HAP-1 (cell line): Measurements from ENCODE around the gene PDLIM3.
"Not testable (repeated sequence)": the region's sequence is repeated elsewhere in the genome, so short reads cannot be mapped to it uniquely, and the experiment has no call there.

Experiments
- DNase-seq, 2 experiments: peaks; one replicate each; pipeline ENCODE4 v3.0.0-alpha.2; 2016 to 2020; ENCODE audit warnings: low spot score in 2 of 2
- H3K27me3 ChIP-seq: fragments of 250-450 bp; sonication (Bioruptor Pico); 2 replicates; pipeline ENCODE4 v1.5.1; 2020; ENCODE audit warnings: low read depth, mild to moderate bottlenecking, moderate library complexity
- H3K36me3 ChIP-seq: fragments of 250-450 bp; sonication (Bioruptor Pico); replicated peaks from 2 replicates; pipeline ENCODE4 v1.5.1; 2020; ENCODE audit warnings: mild to moderate bottlenecking
- H3K4me1 ChIP-seq: fragments of 250-450 bp; sonication (Bioruptor Pico); 2 replicates; pipeline ENCODE4 v1.5.1; 2020; ENCODE audit warnings: mild to moderate bottlenecking
- H3K4me3 ChIP-seq: fragments of 250-450 bp; sonication (Bioruptor Pico); 2 replicates; pipeline ENCODE4 v1.5.1; 2020; ENCODE audit warnings: mild to moderate bottlenecking, moderate library complexity
- H3K9me3 ChIP-seq: fragments of 250-450 bp; sonication (Bioruptor Pico); 2 replicates; pipeline ENCODE4 v1.5.1; 2020; ENCODE audit warnings: mild to moderate bottlenecking, moderate library complexity
- in situ Hi-C: fragments of 300-500 bp; cut with MboI; formaldehyde crosslinking; loops from 3 replicates; pipeline ENCODE4 v1.14.3; 2020; ENCODE audit warnings: low sequenced_read_pairs, inconsistent platforms, mixed read lengths

Gene PDLIM3

DNA sequence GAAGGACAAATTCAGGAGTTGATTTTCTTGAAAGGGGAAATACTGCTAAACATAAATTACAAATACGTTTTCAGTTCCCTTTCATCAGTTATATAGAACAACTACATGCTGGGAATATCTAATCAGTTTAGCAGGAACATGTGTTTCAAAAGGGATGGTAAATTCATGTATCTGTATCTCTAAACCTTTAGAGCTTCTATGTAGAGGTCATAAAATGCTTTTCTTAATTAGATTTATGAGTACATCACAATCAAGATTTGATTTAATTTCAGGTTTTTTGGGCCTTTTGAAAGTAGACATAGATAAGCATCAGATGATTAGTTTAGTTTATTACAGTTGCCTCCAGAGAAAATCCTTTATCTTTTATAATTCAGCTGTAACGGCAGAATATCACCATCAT lies 12.9 kb downstream of the PDLIM3 start:
- H3K4me1 ChIP-seq: no peaks in the 10 kb centered on the region; the same call in none of the 2 replicates
- no peaks in the 10 kb centered on the region for H3K27me3 ChIP-seq
- in situ Hi-C loops: no loop called here
- H3K36me3 ChIP-seq: no peaks in the 10 kb centered on the region
- no peak overlapping the region for H3K4me3 ChIP-seq
- no peak for DNase-seq
- no peaks in the 10 kb centered on the region; the same call in 1 of the 2 replicates for H3K9me3 ChIP-seq

DNA sequence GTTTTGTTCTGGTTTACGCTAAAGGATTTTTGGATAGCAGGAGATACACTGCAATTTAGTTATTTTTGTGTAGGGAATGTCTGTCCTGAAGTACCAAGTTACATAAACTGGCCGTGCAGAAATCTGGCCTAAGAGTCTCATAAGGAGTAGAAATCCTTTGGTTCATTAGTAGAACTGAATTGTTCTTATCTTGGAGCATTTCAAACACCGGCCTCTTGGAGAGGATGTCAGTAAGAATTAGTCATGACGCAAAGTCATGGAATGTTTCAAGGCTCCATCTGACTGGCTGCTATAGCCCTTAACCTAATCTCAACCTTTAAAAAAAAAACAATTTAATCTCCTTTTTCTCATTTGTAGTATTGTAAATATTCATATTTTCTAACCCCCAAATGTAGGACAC lies 15.2 kb downstream of the PDLIM3 start:
- Histone ChIP-seq H3K36me3 (no peaks in the 10 kb centered on the region), H3K4me3 (no peak overlapping the region), H3K9me3 (no peaks in the 10 kb centered on the region), H3K27me3 (no peaks in the 10 kb centered on the region), H3K4me1 (no peaks in the 10 kb centered on the region; the same call in none of the 2 replicates)
- in situ Hi-C loops: no loop called here
- DNase-seq: no peak

DNA sequence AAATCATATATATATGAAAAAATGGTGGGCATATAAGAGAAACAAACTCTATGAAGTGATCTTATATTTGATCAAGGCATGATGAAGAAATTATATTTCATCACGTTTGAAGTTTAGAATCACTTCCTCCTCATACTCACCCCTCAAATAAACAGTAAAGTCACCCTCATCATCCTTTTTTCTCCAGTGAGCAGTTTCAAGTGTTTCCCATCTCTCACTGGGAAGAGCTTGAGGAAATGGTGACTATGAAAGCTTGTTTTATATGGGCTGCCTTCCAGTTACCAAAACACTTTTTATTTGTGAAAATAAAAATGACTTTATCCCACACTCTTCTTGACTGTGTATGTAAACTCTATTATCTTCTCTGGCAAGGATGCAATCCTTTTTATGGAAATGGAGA lies 16.8 kb downstream of the PDLIM3 start:
- no peak for DNase-seq
- in situ Hi-C loops: no loop called here
- Histone ChIP-seq H3K27me3 (no peaks in the 10 kb centered on the region), H3K4me3 (no peak overlapping the region), H3K9me3 (no peaks in the 10 kb centered on the region), H3K36me3 (no peaks in the 10 kb centered on the region), H3K4me1 (no peaks in the 10 kb centered on the region; the same call in none of the 2 replicates)

DNA sequence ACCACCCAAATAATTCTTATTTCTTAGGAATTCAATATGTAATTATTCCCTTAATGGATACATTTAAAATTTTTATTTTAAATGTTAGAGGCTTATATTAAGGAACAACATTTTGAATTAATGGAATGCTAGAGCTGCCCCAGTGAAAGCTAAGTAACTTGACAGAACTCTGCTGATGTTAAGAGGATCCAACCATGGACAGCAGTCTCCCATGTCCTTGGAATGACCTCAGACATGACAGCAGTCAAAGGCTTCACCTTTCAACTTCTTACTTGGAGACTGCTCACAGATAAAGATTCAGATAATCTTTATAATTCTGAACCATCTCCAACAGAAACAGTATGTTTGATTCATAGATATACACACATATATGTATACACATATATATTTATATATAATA lies 17.2 kb downstream of the PDLIM3 start:
- no peaks in the 10 kb centered on the region; the same call in none of the 2 replicates for H3K4me1 ChIP-seq
- H3K36me3 ChIP-seq: no peaks in the 10 kb centered on the region
- H3K4me3 ChIP-seq: no peak overlapping the region
- DNase-seq: no peak
- no peaks in the 10 kb centered on the region for H3K9me3 ChIP-seq
- in situ Hi-C loops: no loop called here
- H3K27me3 ChIP-seq: no peaks in the 10 kb centered on the region

DNA sequence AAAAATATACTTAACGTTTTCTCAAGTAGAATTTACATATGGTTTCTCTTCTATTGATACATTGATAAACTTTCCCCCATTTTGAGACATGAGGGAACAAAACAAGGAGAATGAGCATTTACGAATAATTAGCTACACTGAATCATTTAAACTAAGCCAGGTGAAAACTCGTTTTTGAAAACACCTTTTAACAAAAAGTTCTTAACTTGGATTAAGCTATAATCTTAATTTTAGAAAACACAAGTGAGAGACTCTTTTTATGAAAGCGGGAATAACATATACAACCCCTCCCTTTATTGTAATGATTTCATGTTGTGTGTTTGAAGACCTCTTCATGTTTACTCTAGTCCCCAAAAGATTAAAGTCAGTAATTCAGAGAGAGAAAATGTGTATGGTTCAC lies 20.1 kb downstream of the PDLIM3 start:
- Histone ChIP-seq H3K27me3 (no peaks in the 10 kb centered on the region), H3K9me3 (no peaks in the 10 kb centered on the region), H3K4me3 (no peak overlapping the region), H3K36me3 (no peaks in the 10 kb centered on the region), H3K4me1 (no peaks in the 10 kb centered on the region; the same call in none of the 2 replicates)
- in situ Hi-C loops: no loop called here
- no peak for DNase-seq

DNA sequence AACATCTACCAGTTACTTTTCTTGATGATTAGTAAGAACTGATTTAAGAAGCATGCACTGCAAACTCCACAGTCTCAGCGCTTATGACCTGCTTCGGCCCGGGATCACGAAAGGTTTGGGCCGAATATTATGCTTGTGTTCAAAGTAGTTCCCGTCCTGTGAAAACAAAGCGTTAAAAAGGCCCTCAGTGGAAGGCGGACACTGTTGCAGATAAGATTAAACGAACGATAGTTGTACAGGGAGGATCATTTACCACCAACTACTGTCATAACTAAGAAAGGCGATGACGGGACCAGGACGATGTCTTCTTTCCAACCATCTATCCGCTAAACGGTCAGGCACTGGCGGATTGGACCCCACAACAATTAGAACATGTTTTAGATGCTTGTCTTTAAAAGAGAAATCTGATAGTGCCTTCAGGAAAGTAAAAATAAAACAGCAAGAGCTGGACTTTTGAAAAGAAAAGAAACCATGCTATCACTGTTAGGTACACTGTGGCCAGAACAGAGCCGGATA lies 21.1 kb downstream of the PDLIM3 start:
- Histone ChIP-seq H3K4me1 (no peaks in the 10 kb centered on the region; the same call in none of the 2 replicates), H3K9me3 (no peaks in the 10 kb centered on the region), H3K4me3 (no peak overlapping the region), H3K36me3 (no peaks in the 10 kb centered on the region), H3K27me3 (no peaks in the 10 kb centered on the region)
- DNase-seq: no peak
- in situ Hi-C loops: no loop called here

DNA sequence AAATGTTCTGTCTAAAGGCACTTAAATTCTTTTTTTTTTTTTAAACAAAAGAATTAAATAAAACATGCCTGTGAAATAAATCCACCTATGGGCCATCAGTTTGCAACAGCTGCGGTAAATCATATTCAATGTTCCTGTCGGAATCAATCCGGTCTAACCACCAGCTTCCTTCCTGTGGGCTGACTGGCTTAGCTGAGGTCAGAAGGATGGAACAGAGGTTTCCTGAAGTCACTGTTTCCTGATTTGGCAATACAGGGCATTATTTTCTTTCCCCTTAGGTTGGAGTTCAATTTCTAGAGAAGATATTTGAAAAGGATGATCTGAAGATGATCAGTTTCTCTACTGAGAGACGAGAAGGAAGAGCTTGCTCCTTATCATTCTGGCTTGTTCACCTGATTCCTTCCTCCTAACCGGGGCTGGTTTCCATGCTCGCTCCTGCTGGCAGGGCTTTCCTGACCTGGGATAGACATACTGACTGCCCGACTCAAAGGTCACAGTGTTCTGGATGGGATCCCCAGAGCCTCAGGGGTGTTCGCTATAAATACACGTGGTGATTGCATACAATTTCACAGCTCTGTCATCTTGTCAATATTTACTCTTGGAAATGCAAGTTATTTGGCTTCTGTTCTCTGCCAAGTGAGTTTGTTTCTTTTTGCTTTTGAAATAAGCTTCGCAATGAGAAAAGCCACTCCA lies 21.7 kb downstream of the PDLIM3 start:
- Histone ChIP-seq H3K27me3 (no peaks in the 10 kb centered on the region), H3K4me1 (no peaks in the 10 kb centered on the region; the same call in none of the 2 replicates), H3K36me3 (no peaks in the 10 kb centered on the region), H3K9me3 (no peaks in the 10 kb centered on the region), H3K4me3 (no peak overlapping the region)
- no peak for DNase-seq
- in situ Hi-C loops: no loop called here

DNA sequence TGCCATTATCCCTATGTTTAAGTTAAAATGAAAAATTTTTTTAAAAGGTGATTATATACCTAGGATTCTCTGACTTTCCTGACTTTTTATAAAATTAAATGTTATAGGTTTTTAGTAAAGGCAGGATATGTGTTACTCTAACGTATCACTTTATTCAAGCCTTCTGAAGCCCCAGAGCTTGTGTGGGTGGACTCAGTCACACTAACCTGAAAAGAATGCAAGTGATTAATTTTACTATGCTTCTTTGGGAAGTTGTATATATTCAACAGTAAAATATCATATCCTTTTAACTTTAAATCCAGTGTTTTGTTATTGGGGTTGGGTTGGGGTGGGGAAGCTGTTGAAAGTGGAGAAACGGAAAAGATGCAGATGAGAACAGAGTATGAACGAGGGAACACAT lies 22.8 kb downstream of the PDLIM3 start:
- in situ Hi-C loops: no loop called here
- H3K27me3 ChIP-seq: no peaks in the 10 kb centered on the region
- no peaks in the 10 kb centered on the region for H3K36me3 ChIP-seq
- H3K4me1 ChIP-seq: no peaks in the 10 kb centered on the region
- H3K9me3 ChIP-seq: no peaks in the 10 kb centered on the region
- H3K4me3 ChIP-seq: no peak overlapping the region
- no peak for DNase-seq

DNA sequence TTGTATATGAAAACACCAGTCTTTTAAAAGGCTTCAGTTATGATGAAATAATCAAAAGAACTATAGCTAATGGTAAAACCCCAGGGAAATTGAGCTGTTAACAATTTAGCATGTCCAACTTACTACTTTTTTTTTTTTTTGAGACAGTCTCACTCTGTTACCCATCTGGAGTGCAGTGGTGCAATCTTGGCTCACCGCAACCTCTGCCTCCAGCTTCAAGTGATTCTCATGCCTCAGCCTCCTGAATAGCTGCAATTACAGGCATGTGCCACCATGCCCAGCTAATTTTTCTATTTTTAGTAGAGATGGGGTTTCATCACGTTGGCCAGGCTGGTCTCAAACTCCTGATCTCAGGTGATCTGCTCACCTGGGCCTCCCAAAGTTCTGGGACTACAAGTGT lies 24.1 kb downstream of the PDLIM3 start:
- H3K4me3 ChIP-seq, DNase-seq, H3K27me3 ChIP-seq, in situ Hi-C loops, H3K9me3 ChIP-seq, H3K4me1 ChIP-seq, H3K36me3 ChIP-seq: not testable (repeated sequence)

DNA sequence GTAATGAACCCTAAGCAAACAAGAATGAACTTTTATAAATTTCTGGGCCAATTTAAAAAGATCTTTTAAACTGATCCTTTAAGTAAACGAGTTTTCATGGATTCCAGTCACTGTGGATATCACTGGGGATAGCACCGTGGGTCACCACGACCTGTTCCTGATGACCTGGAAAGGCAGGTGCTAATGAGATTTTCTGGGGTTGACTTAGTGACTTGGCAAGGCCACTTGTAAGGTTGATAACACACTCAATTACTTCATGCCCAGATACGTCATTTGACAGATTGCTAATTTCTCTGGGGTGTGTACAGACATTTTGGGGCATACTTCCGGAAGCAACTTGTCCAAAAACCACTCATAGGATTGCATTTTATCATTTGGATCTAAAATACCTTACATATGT lies 24.5 kb downstream of the PDLIM3 start:
- in situ Hi-C loops: no loop called here
- no peak overlapping the region for H3K4me3 ChIP-seq
- no peaks in the 10 kb centered on the region for H3K4me1 ChIP-seq
- H3K9me3 ChIP-seq: no peaks in the 10 kb centered on the region
- H3K27me3 ChIP-seq: no peaks in the 10 kb centered on the region; the same call in none of the 2 replicates
- DNase-seq: no peak
- no peaks in the 10 kb centered on the region for H3K36me3 ChIP-seq

DNA sequence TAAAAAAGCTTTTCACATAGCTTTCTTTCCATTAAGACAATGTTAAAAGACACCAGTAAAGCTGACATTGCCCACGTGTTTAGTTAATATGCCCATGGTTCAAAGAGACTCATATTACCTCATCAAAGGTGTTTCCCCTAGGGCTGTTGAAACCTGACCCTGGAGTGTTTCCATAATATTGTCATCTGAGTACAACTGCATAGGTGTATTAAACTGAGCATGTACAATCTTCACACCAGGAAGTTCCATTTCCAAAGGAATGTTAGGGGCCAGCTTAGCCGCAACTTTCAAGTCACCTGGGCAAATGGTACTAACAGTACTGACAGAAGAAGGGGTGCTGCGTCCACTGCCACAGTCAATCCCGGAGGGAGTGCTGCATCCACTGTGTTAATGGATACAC lies 27.1 kb downstream of the PDLIM3 start:
- no peak for DNase-seq

DNA sequence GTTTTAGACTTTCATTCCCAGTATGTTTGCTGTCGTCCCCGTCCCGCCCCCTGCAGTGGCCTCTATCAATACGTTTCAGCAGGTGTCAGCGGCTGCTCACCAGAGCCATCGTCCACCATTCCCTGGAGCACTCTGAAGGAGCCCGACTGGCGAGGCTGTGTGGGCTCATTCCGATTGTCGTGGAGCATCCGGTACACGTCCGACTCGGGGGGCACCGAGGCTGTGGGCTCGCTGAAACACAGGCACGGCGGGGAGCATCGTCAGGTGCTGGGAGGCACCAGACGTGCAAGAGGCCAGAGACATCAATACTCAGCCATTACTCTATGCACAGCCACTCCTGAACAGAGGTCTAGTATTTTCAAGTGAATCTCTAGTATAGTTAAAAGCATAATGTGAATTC lies 28.9 kb downstream of the PDLIM3 start:
- in situ Hi-C loops: no loop called here
- Histone ChIP-seq H3K36me3 (no peaks in the 10 kb centered on the region), H3K27me3 (no peaks in the 10 kb centered on the region; the same call in none of the 2 replicates), H3K9me3 (no peaks in the 10 kb centered on the region), H3K4me3 (no peak overlapping the region), H3K4me1 (no peaks in the 10 kb centered on the region)
- no peak for DNase-seq

More for the DNA sequence above, 27.1 kb downstream of the PDLIM3 start:
- H3K4me3 ChIP-seq: no peak overlapping the region
- no peaks in the 10 kb centered on the region for H3K4me1 ChIP-seq
- no peaks in the 10 kb centered on the region for H3K36me3 ChIP-seq
- no peaks in the 10 kb centered on the region; the same call in none of the 2 replicates for H3K27me3 ChIP-seq
- in situ Hi-C loops: no loop called here
- no peaks in the 10 kb centered on the region for H3K9me3 ChIP-seq

DNA sequence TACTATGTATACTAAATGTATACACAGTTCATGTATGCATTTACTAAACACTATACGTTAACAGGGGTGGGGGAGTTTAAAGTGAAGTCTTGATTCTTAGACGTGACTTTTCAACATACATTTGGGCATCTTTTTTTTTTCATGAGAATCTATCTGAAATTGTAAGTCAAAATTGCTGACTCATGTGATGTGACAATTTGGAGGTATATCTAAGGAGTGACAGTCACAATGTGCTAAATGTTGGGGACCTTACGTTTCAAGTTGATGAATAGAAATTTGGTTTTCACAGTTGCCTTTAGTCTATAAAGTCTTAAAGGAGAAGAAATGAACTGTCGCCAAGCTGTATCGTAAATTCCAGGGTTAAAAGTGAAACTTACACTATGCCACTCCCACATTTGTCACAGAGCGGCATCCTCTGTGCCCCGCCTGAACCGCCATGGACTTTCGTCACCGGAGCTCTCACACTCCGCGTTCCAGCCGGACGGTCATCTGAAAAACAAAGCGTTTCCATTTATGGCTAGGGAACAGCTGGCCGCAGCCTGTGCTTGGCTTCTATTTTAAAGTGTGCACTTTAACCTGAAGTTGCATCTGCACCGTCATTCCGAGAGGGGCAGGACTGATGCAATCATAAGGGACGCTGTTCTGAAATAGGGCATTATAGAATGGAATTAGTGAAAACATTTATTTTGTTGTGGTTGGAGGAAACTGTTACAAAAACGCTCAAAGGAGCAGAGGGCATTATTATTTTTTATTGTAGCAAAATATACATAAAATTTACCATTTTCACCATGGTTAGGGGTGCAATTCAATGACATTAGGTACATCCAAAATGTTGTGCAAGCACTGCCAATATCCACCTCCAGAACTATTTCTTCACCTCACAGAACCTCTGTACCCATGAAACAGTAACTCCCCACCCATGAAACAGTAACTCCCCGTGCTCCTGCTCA lies 30.9 kb downstream of the PDLIM3 start:
- no peak overlapping the region for H3K4me3 ChIP-seq
- DNase-seq: no peak
- in situ Hi-C loops: no loop called here

DNA sequence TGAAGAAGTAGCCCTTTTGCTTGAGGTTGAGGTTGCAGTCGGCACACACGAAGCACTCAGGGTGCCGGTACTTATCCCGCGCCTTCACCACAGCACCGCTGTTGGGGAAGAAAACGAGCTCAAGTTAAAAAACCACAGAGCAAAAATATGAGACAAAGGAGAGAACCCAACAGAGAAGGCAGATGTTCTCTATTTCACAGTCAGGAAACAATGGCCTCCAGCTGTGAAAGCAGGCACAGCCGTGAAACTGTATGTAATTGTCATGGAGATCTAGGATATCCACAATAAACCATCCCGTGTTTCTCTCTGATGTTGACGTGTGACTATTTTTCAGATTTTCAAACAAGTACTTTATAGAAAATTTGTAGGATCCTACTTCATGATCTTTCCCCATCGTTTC lies 32.9 kb downstream of the PDLIM3 start:
- Histone ChIP-seq H3K4me3 (no peak overlapping the region), H3K9me3 (no peaks in the 10 kb centered on the region; the same call in 1 of the 2 replicates), H3K36me3 (no peaks in the 10 kb centered on the region), H3K4me1 (no peaks in the 10 kb centered on the region), H3K27me3 (no peaks in the 10 kb centered on the region; the same call in none of the 2 replicates)
- in situ Hi-C loops: no loop called here
- no peak for DNase-seq

More for the DNA sequence above, 30.9 kb downstream of the PDLIM3 start:
- H3K4me1 ChIP-seq: no peaks in the 10 kb centered on the region
- H3K36me3 ChIP-seq: no peaks in the 10 kb centered on the region
- H3K27me3 ChIP-seq: no peaks in the 10 kb centered on the region; the same call in none of the 2 replicates
- H3K9me3 ChIP-seq: no peaks in the 10 kb centered on the region; the same call in 1 of the 2 replicates
